Stimulated activated CD8-positive, alpha-beta memory T cell treated with anti-CD3 and anti-CD28 coated beads, Interleukin-4, amount 100 ng/mL, for 48 hours (primary cell): ENCODE results near the gene IER5.
"Not testable (repeated sequence)": the region's sequence is repeated elsewhere in the genome, so short reads cannot be mapped to it uniquely, and the experiment has no call there.

ENCODE experiments used
- DNase-seq: peaks from one replicate; pipeline ENCODE4 v3.0.0-alpha.2; 2020

Gene IER5

GRCh38 chr1:181088079-181089016 is at the start of gene IER5:
IER5 (plus strand) TSS chr1:181088700; CDS start chr1:181088903, 203 bp downstream.
- DNase-seq = peak; percentile 97

- DNase-seq = no peak
These were observed 48.1 kb upstream of the IER5 start for GRCh38 chr1:181040284-181040865.

- no peak for DNase-seq
These were observed 45.2 kb upstream of the IER5 start for GRCh38 chr1:181043025-181043888.

- peak; percentile 71 for DNase-seq
These were observed 44.0 kb upstream of the IER5 start for GRCh38 chr1:181044449-181044966.

- not testable (repeated sequence) for DNase-seq
These were observed 42.6 kb upstream of the IER5 start for GRCh38 chr1:181045946-181046345.

GRCh38 chr1:181049378-181049777 is 39.1 kb upstream of the IER5 start:
- no peak for DNase-seq

DNA sequence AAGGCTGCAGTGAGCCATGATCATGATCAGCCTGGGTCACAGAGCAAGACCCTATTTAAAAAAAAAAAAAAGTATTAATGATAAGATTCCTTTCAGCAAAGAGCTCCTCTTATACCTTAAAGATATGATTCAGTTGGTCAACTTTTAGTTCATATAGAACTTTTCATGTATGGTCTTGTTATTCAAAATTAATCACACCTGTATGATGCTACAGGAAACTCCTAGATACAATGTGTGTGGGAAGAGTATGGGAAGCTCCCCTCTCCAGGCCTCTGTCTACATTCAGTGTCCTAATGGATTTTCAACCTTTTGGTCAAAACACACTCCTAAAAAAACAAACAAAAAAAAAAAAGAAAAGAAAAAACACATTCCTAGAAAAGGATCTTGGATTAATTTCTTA is 37.6 kb upstream of the IER5 start:
- no peak for DNase-seq

DNA sequence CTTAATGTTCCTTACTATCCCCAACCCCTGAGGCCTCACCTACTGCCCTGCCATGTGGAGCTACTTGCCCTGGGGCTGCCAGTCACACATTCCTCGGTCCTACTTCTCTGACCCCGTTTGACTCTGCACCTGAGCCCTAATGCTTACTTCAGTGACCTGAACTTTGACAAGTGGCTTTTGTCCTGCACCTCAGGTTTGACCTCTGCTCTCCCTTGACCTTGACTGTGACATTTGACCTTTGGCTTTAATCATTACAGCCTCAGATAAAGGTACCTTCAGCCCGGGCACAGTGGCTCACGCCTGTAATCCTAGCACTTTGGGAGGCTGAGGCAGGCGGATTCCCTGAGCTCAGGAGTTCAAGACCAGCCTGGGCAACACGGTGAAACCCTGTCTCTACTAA is 31.9 kb upstream of the IER5 start:
- no peak for DNase-seq

DNA sequence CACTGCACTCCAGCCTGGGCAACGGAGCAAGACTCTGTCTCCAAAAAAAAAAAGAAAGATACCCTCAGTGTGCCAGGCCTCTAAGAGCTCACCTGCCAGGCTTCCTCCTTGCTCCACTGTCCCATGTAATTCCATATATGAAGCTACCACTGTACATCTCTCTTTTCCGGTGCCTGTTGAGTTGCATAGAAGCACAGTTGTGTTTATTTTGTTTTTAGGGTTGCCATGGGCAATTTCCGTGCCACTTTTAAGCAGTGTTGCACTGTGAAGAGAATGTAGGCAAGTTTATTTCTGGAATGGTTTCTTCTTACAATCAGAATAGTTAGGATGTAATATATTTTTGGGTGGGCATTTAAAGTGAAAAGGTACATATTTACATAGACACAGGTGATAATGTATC is 31.4 kb upstream of the IER5 start:
- no peak for DNase-seq

DNA sequence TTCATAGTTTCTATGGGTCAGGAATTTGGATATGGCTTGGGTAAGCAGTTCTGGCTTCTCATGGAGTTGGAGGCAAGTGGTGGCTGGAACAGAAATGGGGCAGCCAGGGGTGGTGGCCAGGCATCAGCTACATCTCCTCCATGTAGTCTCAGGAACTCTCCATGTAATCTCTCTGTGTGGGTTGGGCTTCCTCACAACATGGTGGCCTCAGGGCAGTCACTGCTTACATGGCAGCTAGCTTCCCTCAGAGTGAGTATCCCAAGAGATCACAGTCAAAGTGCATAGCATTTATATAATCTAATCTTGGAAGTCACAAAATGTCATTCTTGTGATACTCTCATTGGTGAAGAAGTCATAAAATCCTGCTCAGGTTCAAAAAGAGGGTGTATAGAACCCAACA is 29.1 kb upstream of the IER5 start:
- DNase-seq = no peak

- DNase-seq = no peak
These were observed 28.4 kb upstream of the IER5 start for GRCh38 chr1:181060066-181060465.

- DNase-seq = not testable (repeated sequence)
These were observed 27.6 kb upstream of the IER5 start for GRCh38 chr1:181060947-181061346.

DNA sequence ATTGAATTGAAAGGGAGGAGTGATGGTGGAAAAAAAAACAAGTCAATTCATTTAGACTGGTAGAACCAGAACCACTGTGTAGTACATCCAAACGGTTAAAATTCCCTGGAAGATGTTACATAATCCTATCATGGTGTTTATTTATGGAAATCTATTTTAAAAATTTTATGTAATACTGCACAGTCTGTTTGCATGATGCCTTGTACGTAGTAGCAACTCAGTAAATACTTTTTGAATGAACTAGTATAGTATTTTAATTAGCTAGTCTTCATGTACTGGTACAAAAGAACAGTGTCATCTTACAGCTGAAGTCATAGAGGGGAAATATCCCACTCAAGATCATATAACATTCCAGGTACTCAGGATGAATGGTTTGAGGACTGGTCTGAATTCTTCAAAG is 27.0 kb upstream of the IER5 start:
- DNase-seq = no peak

DNA sequence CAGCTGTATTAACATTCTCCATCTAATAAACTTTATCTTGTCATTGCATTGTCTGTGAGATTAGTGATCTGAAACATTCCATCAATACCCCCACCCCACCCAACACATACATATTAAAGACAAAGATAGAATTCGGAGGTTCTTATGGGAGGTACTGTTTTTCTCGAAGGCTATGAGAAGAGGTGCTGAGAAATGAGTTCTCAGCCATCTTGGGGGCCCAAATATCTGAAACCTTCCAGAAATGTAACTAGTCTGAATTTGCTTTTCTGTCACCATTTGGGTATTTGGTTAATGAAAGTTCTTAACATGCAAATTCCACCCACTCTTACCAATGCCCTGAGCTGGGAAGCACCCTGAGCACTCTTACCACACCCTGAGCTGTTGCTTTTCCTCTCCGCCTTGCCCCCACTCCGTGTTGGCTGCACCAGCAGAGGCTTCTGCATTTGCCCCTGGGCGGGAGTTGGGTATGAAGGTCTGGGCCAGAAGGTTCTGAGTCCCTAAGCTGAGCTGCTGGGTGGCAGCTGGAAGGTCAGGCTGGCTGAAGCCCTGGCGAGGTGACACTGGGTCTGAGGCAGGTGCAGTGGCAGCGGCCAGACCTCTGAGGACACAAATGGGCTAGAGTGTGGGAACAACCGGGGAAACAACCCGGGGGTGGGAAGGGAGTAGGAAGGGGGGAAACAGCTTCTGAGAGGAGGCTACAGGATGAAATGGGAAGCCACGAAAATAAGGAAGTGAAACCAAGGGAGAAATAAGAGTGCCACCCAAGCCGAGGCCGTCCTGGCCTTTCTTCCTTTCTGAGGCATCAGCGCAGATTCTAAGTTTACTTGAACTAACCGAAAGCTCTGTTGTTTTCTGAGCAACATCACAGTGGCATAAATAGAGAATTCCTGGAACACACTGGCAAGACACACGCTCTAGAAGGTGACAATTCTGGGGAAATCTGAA is 26.3 kb upstream of the IER5 start:
- peak; percentile 35 for DNase-seq

DNA sequence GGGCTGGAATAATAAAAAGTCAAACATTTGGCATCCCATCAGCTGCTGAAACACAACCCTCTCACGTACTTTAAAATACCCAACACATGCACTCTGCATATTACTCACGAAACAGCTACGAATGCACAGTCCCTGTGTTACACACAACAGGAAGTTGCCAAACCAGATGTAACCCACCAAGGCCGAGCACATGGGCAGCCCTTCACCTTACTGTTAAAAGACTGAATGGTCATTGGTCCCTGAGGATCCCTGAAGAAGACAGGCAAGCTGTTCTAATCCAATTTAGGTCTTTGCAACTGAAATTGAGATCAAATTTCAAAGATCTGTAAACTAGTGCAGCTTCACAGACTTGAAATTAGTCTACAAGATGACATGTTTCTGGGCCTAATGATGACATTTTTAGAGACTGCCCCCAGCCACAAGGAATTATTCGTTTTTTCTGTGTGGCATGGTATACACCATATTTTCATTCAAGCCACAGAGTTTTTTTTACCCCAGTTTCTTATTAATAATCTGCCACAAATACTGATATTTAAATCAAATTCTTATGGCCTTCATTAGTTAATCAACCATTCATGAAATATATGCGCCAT is 25.6 kb upstream of the IER5 start:
- DNase-seq = peak; percentile 49

DNA sequence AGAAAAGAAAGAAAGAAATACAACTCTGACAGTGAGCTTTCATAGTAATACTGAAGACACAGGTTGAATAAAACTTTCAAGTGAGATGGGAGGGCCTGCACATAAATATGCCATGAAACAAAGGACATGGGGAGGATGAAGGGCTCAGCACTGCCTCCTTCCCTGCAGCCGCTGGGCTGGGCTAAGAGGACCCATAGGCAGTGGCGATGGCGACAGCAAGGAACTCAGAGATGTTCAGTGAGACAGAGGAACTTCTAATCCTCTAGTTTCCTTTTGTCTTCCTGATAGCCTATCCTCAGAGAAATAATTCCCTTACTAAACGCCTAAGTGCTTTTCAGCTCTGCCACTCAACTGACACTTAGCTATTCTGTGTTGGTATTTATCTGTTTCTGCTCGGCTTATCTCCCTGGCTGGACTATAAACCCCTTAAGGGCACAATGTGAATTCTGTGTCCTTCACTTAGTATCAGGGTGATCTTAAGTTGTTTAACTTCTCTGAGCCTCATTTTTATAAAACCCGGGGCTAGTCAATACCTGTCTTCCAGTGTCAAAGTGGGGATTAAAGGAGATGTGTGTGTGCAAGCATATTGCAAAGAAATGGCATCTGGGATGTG is 24.4 kb upstream of the IER5 start:
- no peak for DNase-seq

GRCh38 chr1:181064702-181065101 is 23.8 kb upstream of the IER5 start:
- no peak for DNase-seq

DNA sequence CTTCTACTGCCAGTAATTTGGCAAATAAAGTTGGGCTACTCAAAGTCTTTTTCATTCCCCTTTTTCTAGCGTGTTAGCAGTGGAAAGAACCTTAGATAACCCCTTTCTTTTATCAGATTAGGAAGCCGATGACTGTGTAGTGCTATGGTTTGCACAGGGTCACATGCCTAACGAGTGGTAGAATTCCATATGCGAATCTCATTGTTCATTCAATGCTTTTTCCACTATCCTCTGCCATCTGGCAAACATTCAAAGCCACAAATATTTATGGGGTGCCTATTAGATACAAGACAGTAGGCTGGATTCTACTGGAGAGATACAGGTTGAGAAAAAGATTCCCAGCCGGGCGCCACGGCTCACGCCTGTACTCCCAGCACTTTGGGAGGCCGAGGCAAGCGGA is 14.9 kb upstream of the IER5 start:
- DNase-seq = no peak

- no peak for DNase-seq
These were observed 12.6 kb upstream of the IER5 start for GRCh38 chr1:181075766-181076350.

DNA sequence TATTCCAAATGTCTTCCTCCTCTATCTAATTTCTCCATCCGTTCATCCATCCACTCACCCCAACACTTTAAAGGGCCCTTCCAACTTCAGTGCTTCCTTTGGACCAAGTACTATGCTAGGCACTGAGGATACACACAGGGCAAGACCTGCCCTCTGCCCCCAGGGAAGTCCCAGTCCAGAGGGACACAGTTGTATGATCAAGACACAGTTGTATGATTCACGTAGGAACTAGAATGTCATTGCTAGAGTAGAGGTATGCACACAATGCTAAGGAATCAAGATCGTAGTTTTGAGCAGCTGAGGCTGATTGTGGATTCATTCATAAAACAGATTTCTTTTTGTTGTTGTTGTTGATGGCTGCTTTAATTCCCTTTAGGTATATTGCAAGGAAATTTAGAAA is 11.6 kb upstream of the IER5 start:
- no peak for DNase-seq
